Upper lobe of left lung (tissue), 6 donors: ENCODE data around the gene AQP2. TPM values are rescaled to one million over a fixed set of nuclear protein-coding genes. Genes with fewer than 3 reads are reported as not detected.

Experiments used
- ATAC-seq, 2 donors: fragments of 200-7000 bp; cut with Tn5 transposase; one replicate each; pipeline ENCODE4 v1.9.1; 2022; ENCODE audit warnings: mild to moderate bottlenecking in 2 of 2, moderate library complexity in 2 of 2; ENCODE audit not compliant: low FRiP score in 2 of 2
- DNase-seq, 2 donors: peaks; one replicate each; pipeline ENCODE4 v3.0.0-alpha.2; 2019 to 2020
- H3K27ac ChIP-seq, 4 donors: fragments of 200-600 bp; sonication (generic); one replicate each; pipeline ENCODE4 v1.5.1; 2016 to 2019
- H3K27me3 ChIP-seq, 4 donors: fragments of 200-600 bp; sonication (generic); one replicate each; pipeline ENCODE4 v1.5.1; 2017 to 2019
- H3K36me3 ChIP-seq, 4 donors: fragments of 200-600 bp; sonication (generic); one replicate each; pipeline ENCODE4 v1.5.1; 2016 to 2019
- H3K4me1 ChIP-seq, 4 donors: fragments of 200-600 bp; sonication (generic); one replicate each; pipeline ENCODE4 v1.5.1; 2018 to 2019
- H3K4me3 ChIP-seq, 4 donors: fragments of 200-600 bp; sonication (generic); one replicate each; pipeline ENCODE4 v1.5.1; 2017 to 2019; ENCODE audit warnings: mild to moderate bottlenecking in 2 of 4, moderate library complexity in 1 of 4
- H3K9me3 ChIP-seq, 4 donors: fragments of 200-600 bp; sonication (generic); one replicate each; pipeline ENCODE4 v1.5.1; 2018 to 2019
- CTCF ChIP-seq, 6 experiments: fragments of 450-650 bp in 4 of 6; fragments of 200-600 bp in 2 of 6; sonication (generic) in 2 of 6; IDR thresholded peaks; one replicate each; pipeline ENCODE4 v1.5.1; 2016 to 2019; ENCODE audit warnings: antibody characterized with exemption in 6 of 6
- EP300 ChIP-seq, 4 donors: sonication (generic); formaldehyde crosslinking; IDR thresholded peaks; one replicate each; pipeline ENCODE4 v1.5.1; 2017; ENCODE audit warnings: antibody characterized with exemption in 4 of 4, control low read depth in 2 of 4
- POLR2A ChIP-seq, 4 donors: fragments of 450-650 bp; IDR thresholded peaks; one replicate each; pipeline ENCODE4 v1.5.1; 2016 to 2017; ENCODE audit warnings: antibody characterized with exemption in 4 of 4, mild to moderate bottlenecking in 2 of 4
- POLR2AphosphoS5 ChIP-seq, 2 donors: sonication (generic); formaldehyde crosslinking; IDR thresholded peaks; one replicate each; pipeline ENCODE4 v1.5.1; 2017; ENCODE audit warnings: antibody characterized with exemption in 2 of 2
- WGBS, 2 donors: methylation state at CpG; one replicate each; pipeline ENCODE4 v1.1.5; 2017 to 2018; 5-methylcytosine and 5-hydroxymethylcytosine counted together
- total RNA-seq, 6 donors: library from RNA; depleted of rRNA in 4 of 6; stranded (reverse); fragments of >200 nt in 4 of 6; gene quantifications; one replicate each; pipeline versions ENCODE4 v1.1.0 to v1.2.1, GENCODE V29; 2016 to 2021
- donor health status: DM: no; HTN: no; CAD: no; lungs with moderate emphysema.
- donor health status: DM: no; HTN: yes; CAD: no; lungs with severe emphysema.

AQP2 gene
- total RNA-seq, 6 donors from 2014 or later: 0.15 TPM; not detected in 5

- no peaks in the 10 kb centered on the region for H3K27me3 ChIP-seq
- ATAC-seq (no peak), DNase-seq (no peak)
- no peaks in the 10 kb centered on the region for H3K9me3 ChIP-seq
- peaks cover 0 to 17% (median 11%) of the 10 kb centered on the region in 4 donors for H3K4me1 ChIP-seq
- 56 to 60% methylated on average over 4 of the region's 4 CpGs for WGBS, 2 donors
- H3K27ac ChIP-seq: peak overlapping the region in 2 of 4 donors; percentile 5 to 72
- peaks cover 0 to 28% (median 9%) of the 10 kb centered on the region in 4 donors for H3K36me3 ChIP-seq
- TF ChIP-seq POLR2AphosphoS5 (IDR thresholded peaks at IDR 0.05) (no peak), POLR2A (IDR thresholded peaks at IDR 0.05) (no peak), CTCF (IDR thresholded peaks at IDR 0.05) (no peak), EP300 (IDR thresholded peaks at IDR 0.05) (no peak)
- no peak overlapping the region for H3K4me3 ChIP-seq
These were observed 39.7 kb downstream of the AQP2 start for GRCh38 chr12:49990273-49990672.

GRCh38 chr12:49998453-49998852, 47.9 kb downstream of the AQP2 start:
- no peak for TF ChIP-seq CTCF (IDR thresholded peaks at IDR 0.05)
- no peak for TF ChIP-seq EP300 (IDR thresholded peaks at IDR 0.05)
- TF ChIP-seq POLR2A (IDR thresholded peaks at IDR 0.05): no peak
- TF ChIP-seq POLR2AphosphoS5 (IDR thresholded peaks at IDR 0.05): no peak
- no peaks in the 10 kb centered on the region for H3K9me3 ChIP-seq
- peaks cover 0 to 40% (median 18%) of the 10 kb centered on the region in 4 donors for H3K36me3 ChIP-seq
- H3K27me3 ChIP-seq: no peaks in the 10 kb centered on the region
- 86 to 96% methylated on average over 2 of the region's 2 CpGs for WGBS, 2 donors
- no peak overlapping the region for H3K27ac ChIP-seq
- no peak overlapping the region for H3K4me3 ChIP-seq
- ATAC-seq (no peak), DNase-seq (no peak)
- peaks cover 0 to under 1% (median 0%) of the 10 kb centered on the region in 4 donors for H3K4me1 ChIP-seq

- TF ChIP-seq POLR2AphosphoS5 (IDR thresholded peaks at IDR 0.05) (no peak), EP300 (IDR thresholded peaks at IDR 0.05) (no peak)
- H3K9me3 ChIP-seq: no peaks in the 10 kb centered on the region
- peaks cover 0 to 24% (median 6%) of the 10 kb centered on the region in 4 donors for H3K36me3 ChIP-seq
- no peak overlapping the region for H3K4me3 ChIP-seq
- WGBS, 2 donors: 71 to 76% methylated on average over 2 of the region's 2 CpGs
- H3K27me3 ChIP-seq: no peaks in the 10 kb centered on the region
- peaks cover 0 to 11% (median 0%) of the 10 kb centered on the region in 4 donors for H3K4me1 ChIP-seq
- DNase-seq: no peak
- H3K27ac ChIP-seq: no peak overlapping the region
- no peak for ATAC-seq
These were observed 53.1 kb downstream of the AQP2 start for GRCh38 chr12:50003595-50003994.

GRCh38 chr12:50004696-50005095, 54.2 kb downstream of the AQP2 start:
- Histone ChIP-seq H3K4me3 (no peak overlapping the region), H3K27me3 (no peaks in the 10 kb centered on the region), H3K27ac (peak overlapping the region in 1 of 4 donors; percentile 16), H3K4me1 (peaks cover 0 to 11% (median 0%) of the 10 kb centered on the region in 4 donors), H3K9me3 (no peaks in the 10 kb centered on the region), H3K36me3 (peaks cover 0 to 20% (median 6%) of the 10 kb centered on the region in 4 donors)
- no peak for ATAC-seq
- DNase-seq: no peak
- no peak for TF ChIP-seq POLR2AphosphoS5 (IDR thresholded peaks at IDR 0.05)
- TF ChIP-seq POLR2A (IDR thresholded peaks at IDR 0.05): no peak
- TF ChIP-seq CTCF (IDR thresholded peaks at IDR 0.05): no peak
- TF ChIP-seq EP300 (IDR thresholded peaks at IDR 0.05): no peak

- H3K4me1 ChIP-seq: peaks cover 0 to 11% (median 0%) of the 10 kb centered on the region in 4 donors
- WGBS, 2 donors: 65 to 89% methylated on average over 3 of the region's 3 CpGs
- no peaks in the 10 kb centered on the region for H3K27me3 ChIP-seq
- no peaks in the 10 kb centered on the region for H3K9me3 ChIP-seq
- no peak overlapping the region for H3K4me3 ChIP-seq
- no peak overlapping the region for H3K27ac ChIP-seq
- TF ChIP-seq EP300 (IDR thresholded peaks at IDR 0.05) (no peak), POLR2A (IDR thresholded peaks at IDR 0.05) (no peak)
- DNase-seq (no peak), ATAC-seq (no peak)
- H3K36me3 ChIP-seq: peaks cover 0 to 19% (median 6%) of the 10 kb centered on the region in 4 donors
These were observed 54.6 kb downstream of the AQP2 start for GRCh38 chr12:50005175-50005574.

GRCh38 chr12:50006280-50006679, 55.7 kb downstream of the AQP2 start:
- TF ChIP-seq EP300 (IDR thresholded peaks at IDR 0.05) (no peak), POLR2A (IDR thresholded peaks at IDR 0.05) (no peak), CTCF (IDR thresholded peaks at IDR 0.05) (no peak), POLR2AphosphoS5 (IDR thresholded peaks at IDR 0.05) (no peak)
- Histone ChIP-seq H3K9me3 (no peaks in the 10 kb centered on the region), H3K36me3 (peaks cover 0 to 13% (median 1%) of the 10 kb centered on the region in 4 donors), H3K4me1 (peaks cover 0 to 11% (median 0%) of the 10 kb centered on the region in 4 donors), H3K4me3 (no peak overlapping the region), H3K27me3 (no peaks in the 10 kb centered on the region), H3K27ac (no peak overlapping the region)
- DNase-seq (no peak), ATAC-seq (no peak)
- 92 to 96% methylated on average over 7 of the region's 7 CpGs for WGBS, 2 donors
